G401.6 (cell line): ENCODE measurements around the gene DHX15.

ENCODE experiments used
- FAIRE-seq: peaks from 2 replicates; lab custom pipeline; 2012; peaks lifted over from hg19 to GRCh38; lab: Jason Lieb, UNC

The DHX15 gene

GRCh38 chr4:24582235-24582832 is 2.0 kb downstream of the DHX15 start:
- no peak for FAIRE-seq

DNA sequence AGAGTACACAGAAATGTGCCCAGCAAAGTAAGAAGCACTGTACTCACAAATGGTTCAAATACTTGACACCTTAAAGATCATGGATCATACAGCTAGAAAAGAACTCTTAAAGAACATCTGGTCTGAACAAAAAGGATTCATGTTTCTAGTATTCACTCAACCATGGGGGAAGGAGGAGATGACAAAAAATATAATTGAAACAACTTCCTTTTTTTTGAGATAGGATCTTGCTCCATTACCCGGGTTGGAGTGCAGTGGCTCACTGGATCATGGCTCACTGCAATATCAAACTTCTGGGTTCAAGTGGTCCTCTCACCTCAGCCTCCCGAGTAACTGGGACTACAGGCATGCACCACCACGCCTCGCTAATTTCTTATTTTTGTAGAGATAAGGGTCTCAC is 6.0 kb downstream of the DHX15 start:
- no peak for FAIRE-seq

DNA sequence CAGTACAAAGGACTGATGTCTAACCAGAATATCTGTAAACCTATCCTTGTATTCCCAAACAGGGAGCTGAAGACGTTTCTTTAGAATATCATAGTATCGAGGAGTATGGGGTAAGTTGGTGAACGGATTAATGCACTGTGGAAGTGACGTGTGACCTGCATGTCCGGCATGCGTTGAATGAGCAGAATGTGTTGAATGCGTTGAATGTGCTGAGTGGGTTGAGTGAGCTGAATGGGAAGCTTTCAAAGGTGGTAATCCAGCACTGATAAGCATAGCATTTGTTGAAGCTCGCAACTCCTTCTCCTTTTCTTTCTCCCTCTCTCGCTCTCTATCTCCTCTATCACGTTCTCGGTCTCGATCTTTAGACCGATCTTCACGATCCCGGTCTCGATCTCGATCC is 8.1 kb downstream of the DHX15 start:
- no peak for FAIRE-seq

- FAIRE-seq: no peak
These were observed 10.1 kb downstream of the DHX15 start for GRCh38 chr4:24574236-24574635.

GRCh38 chr4:24573582-24573981 is 10.8 kb downstream of the DHX15 start:
- no peak for FAIRE-seq

DNA sequence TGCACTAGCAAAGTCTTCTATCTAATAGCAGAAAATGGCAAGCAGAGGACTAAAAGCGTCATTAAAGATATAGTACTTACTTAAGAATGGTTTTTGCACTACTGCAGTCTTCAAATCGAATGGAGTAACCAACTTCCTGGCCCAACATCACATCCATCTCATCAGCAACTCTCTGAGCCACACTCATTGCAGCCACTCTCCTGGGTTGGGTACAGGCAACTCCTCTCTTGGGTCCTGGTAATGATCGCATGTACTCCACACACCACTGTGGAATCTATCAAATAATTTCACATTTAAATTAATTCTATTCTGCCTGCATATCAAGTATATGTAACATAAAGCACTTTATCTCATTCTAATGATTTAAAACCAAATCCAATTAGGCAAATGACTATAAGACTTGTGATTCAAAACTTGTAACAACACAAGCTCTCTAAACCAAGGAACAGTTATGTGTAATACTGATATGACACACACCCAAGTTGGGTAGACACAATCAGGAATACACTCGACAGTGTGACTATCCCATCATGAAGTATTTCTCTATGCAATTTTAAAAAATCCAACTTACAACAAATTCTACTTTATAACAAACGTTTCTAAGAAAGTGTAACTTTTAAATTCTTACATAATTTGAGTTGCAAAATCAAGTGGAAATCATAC is 13.6 kb downstream of the DHX15 start:
- FAIRE-seq: peak; percentile 27

DNA sequence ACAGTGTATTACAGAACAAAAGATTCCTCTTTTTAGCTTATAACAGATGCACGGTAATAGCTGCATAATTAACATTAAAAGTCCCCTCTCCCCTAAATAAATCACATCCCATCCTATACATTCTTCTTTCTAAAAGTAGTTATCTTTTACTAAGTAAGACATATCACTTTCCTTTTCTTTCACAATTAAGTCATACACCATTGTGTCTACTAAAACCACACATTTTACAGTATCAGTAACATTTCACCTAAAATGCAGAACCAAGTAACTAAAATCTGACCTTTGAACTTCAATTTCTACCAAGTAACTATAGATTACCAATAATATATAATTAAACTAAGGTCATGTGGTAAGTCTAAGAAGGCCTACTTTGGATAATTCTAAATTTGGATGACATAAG is 14.2 kb downstream of the DHX15 start:
- FAIRE-seq: no peak

- no peak for FAIRE-seq
These were observed 14.7 kb downstream of the DHX15 start for GRCh38 chr4:24569662-24570061.

DNA sequence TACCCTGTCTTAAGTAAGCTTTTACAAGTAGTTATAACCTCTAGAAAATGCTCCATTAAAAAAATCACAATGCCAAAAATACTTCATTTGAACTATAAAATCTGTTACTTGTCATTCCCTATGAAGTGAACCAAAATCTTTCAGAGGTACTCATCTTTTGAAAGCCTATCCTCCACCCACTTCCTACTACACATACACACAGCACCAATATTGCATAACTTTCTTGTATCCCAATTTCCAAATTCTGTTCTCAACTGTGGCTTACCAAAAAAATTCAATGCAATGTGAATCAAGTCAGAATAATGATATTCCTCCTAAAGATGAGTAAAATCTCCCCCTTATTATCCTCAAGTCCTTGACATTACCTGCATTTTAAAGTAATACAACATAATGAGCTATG is 15.9 kb downstream of the DHX15 start:
- no peak for FAIRE-seq

GRCh38 chr4:24565054-24565453 is 19.3 kb downstream of the DHX15 start:
- FAIRE-seq: no peak

GRCh38 chr4:24564488-24564887 is 19.9 kb downstream of the DHX15 start:
- no peak for FAIRE-seq

- no peak for FAIRE-seq
These were observed 22.8 kb downstream of the DHX15 start for GRCh38 chr4:24561438-24562139.

GRCh38 chr4:24560868-24561368 is 23.4 kb downstream of the DHX15 start:
- no peak for FAIRE-seq

DNA sequence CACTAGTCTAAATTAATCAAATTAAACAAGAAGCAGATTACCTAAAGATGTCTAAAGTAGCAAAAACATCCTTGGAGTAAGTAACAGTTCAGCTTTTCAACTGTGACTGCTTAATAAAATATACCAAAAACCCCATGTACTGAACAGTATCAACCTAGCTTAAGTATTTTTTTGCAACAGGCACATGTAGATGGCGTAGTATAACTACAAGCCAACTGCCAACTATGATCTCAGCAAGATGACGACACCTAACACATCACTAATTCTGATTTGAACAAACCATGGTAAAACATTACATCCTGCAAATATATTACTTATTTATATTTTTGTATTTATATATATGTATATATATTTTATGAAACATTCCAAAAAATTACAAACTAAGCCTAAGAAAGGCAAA is 24.5 kb downstream of the DHX15 start:
- no peak for FAIRE-seq

GRCh38 chr4:24559032-24559821 is 25.1 kb downstream of the DHX15 start:
- no peak for FAIRE-seq

DNA sequence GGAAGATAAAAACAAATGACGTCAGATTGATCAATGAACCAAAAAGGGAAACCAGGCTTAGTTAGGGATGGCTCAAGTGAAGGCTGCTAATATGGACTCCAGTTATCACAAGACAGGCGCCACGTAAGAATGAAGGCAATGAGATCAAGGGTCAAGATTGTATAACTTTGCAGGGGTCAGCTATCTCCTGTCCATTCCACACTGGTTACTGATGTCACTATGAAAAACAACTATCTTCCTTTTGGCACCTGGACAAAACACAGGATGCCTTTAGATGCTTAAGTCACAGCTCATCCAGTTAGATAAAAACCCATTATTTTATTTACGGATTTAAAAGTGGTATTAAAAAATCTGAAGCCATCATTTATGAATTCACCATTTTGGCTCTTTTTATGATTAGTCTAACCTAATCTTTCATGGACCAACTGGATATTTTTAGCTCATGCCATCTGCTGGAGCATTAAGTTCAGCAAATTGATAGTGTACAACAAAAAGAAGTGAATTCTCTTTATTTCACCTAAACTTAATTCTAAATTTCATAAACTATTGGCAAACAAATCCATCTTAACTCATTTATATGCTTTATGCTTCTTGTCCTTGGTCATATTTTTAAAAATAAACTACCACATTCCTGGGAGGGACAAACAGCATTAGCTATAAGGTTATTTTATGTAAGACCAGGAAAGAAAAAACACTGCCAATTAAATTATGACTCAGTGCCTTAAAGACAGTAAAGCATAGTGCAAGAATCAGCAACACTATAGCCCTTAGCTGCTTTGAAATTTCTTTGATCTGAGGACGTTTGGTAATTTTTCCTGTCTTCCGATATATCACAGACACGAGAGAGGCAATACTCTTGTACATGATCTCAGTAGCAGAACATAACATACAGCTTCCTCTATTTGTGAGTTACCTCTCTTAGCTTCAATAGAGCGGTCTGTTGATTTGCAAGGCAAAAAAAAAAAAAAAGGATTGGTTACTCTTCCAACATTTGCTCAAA is 27.0 kb downstream of the DHX15 start:
- FAIRE-seq: no peak

- peak; percentile 55 for FAIRE-seq
These were observed 32.7 kb downstream of the DHX15 start for GRCh38 chr4:24551492-24552289.

- FAIRE-seq: no peak
These were observed 33.7 kb downstream of the DHX15 start for GRCh38 chr4:24550441-24551175.

- no peak for FAIRE-seq
These were observed 36.4 kb downstream of the DHX15 start for GRCh38 chr4:24547979-24548378.
